HepG2 (cell line): Measurements from ENCODE around the gene PDIA2. TPM values are rescaled to one million over a fixed set of nuclear protein-coding genes. Genes with fewer than 3 reads are reported as not detected.

Experiments
- ATF6 ChIP-seq: sonication (generic); formaldehyde crosslinking; conservative IDR thresholded peaks from 2 replicates; pipeline ENCODE4 v1.4.0; 2020; ENCODE audit warnings: missing genetic modification reagents
- ATM ChIP-seq: fragments of 450-650 bp; IDR thresholded peaks from 2 replicates; pipeline ENCODE4 v1.7.1; 2017; ENCODE audit warnings: mild to moderate bottlenecking, borderline replicate concordance
- E2F1 ChIP-seq: sonication (generic); formaldehyde crosslinking; IDR thresholded peaks from 2 replicates; pipeline ENCODE4 v1.5.0; 2020; ENCODE audit warnings: missing genetic modification reagents
- HNF4G ChIP-seq, 2 experiments: sonication (generic) in 1 of 2; formaldehyde crosslinking in 1 of 2; IDR thresholded peaks; 2 replicates each; pipeline versions ENCODE4 v1.4.0 to v1.6.1; 2011 to 2020; ENCODE audit warnings: borderline replicate concordance in 2 of 2, low read depth in 2 of 2, mild to moderate bottlenecking in 2 of 2, low read length in 1 of 2, missing genetic modification reagents in 1 of 2, moderate library complexity in 1 of 2
- PHF20 ChIP-seq: sonication (generic); formaldehyde crosslinking; IDR thresholded peaks from 2 replicates; pipeline ENCODE4 v1.5.0; 2020; ENCODE audit warnings: mild to moderate bottlenecking, missing genetic modification reagents
- SETDB1 ChIP-seq: sonication (generic); formaldehyde crosslinking; IDR thresholded peaks from 2 replicates; pipeline ENCODE4 v1.5.1; 2020; ENCODE audit warnings: missing genetic modification reagents, mild to moderate bottlenecking, borderline replicate concordance
- TCF7 ChIP-seq: sonication (generic); IDR thresholded peaks from 2 replicates; pipeline ENCODE4 v1.6.1; 2016; ENCODE audit warnings: antibody characterized with exemption, low read depth
- TRIM22 ChIP-seq: fragments of 450-650 bp; IDR thresholded peaks from 2 replicates; pipeline ENCODE4 v1.6.1; 2017
- XRCC5 ChIP-seq: fragments of 200-400 bp; formaldehyde crosslinking; optimal IDR thresholded peaks from 2 replicates; pipeline ENCODE3; 2017; ENCODE audit warnings: mild to moderate bottlenecking, low read length
- ZBED4 ChIP-seq: sonication (generic); formaldehyde crosslinking; IDR thresholded peaks from 2 replicates; pipeline ENCODE4 v1.4.0; 2020; ENCODE audit warnings: missing genetic modification reagents, borderline replicate concordance
- ZBTB4 ChIP-seq: sonication (generic); formaldehyde crosslinking; IDR thresholded peaks from 2 replicates; pipeline ENCODE4 v1.4.0; 2020; ENCODE audit warnings: missing genetic modification reagents, mild to moderate bottlenecking, borderline replicate concordance
- ZFP82 ChIP-seq: sonication (generic); formaldehyde crosslinking; IDR thresholded peaks from 2 replicates; pipeline ENCODE4 v1.5.1; 2020; ENCODE audit warnings: mild to moderate bottlenecking, missing genetic modification reagents, borderline replicate concordance
- ZNF17 ChIP-seq: sonication (generic); formaldehyde crosslinking; IDR thresholded peaks from 2 replicates; pipeline ENCODE4 v1.5.0; 2020; ENCODE audit warnings: mild to moderate bottlenecking, missing genetic modification reagents
- ZNF234 ChIP-seq: sonication (generic); formaldehyde crosslinking; conservative IDR thresholded peaks from 2 replicates; pipeline ENCODE4 v1.5.1; 2020; ENCODE audit warnings: mild to moderate bottlenecking, missing genetic modification reagents
- ZNF546 ChIP-seq: sonication (generic); formaldehyde crosslinking; conservative IDR thresholded peaks from 2 replicates; pipeline ENCODE4 v1.8.1; 2023; ENCODE audit warnings: mild to moderate bottlenecking, missing genetic modification reagents
- ZNF652 ChIP-seq: IDR thresholded peaks from 2 replicates; pipeline ENCODE4 v1.6.1; 2016; ENCODE audit warnings: low read depth, borderline replicate concordance
- polyA plus RNA-seq, 8 experiments: library from polyadenylated mRNA; depleted of rRNA in 3 of 8; stranded (reverse) in 7 of 8; unstranded in 1 of 8; fragments of >200 nt; fragmentation: Illumina TruSeq in 4 of 8; extraction: Trizol in 4 of 8; gene quantifications; 2 replicates each; pipeline versions ENCODE4 v1.2.1 to v1.2.3, GENCODE V29; 2011 to 2016; ENCODE audit warnings: low read depth in 4 of 8, missing spikeins in 1 of 8, mixed read lengths in 1 of 8; ENCODE audit not compliant: insufficient read depth in 1 of 8
- total RNA-seq, 5 experiments: library from RNA; depleted of rRNA; stranded (reverse); fragments of >200 nt; fragmentation: Illumina TruSeq; extraction: Trizol; gene quantifications; 2 replicates each; pipeline ENCODE4 v1.2.3, GENCODE V29; 2016; ENCODE audit warnings: low read depth in 1 of 5

PDIA2 gene
- total and polyA plus RNA-seq, 2 of the 13 experiments (the other 11 are each of a cell fraction or from before 2014, with no cell fraction given), result 0.35 to 1.9 TPM

- no peak for TF ChIP-seq TCF7
- no peak for TF ChIP-seq ZFP82
- TF ChIP-seq ZNF17 (CRISPR knock-in tag), result no peak
- TF ChIP-seq SETDB1 (CRISPR knock-in tag), result no peak
- no peak for TF ChIP-seq ZNF652 (CRISPR knock-in tag)
- no peak; the same call in 1 of the 2 replicates for TF ChIP-seq ZNF234 (CRISPR knock-in tag)
- no peak for TF ChIP-seq ATF6 (CRISPR knock-in tag)
- peak; percentile 58; the same call in 1 of the 2 replicates for TF ChIP-seq ZNF546 (CRISPR knock-in tag)
- TF ChIP-seq PHF20 (CRISPR knock-in tag), result peak; percentile 64; the same call in 1 of the 2 replicates
- no peak for TF ChIP-seq XRCC5
- no peak; the same call in 1 of the 2 replicates for TF ChIP-seq ZBED4 (CRISPR knock-in tag)
- no peak for TF ChIP-seq E2F1 (CRISPR knock-in tag)
- TF ChIP-seq ZBTB4 (CRISPR knock-in tag), result no peak
- TF ChIP-seq TRIM22, result no peak
- TF ChIP-seq ATM, result no peak
- no peak for TF ChIP-seq HNF4G (IDR thresholded peaks at IDR 0.05; ENCODE audit: borderline replicate concordance, low read depth, low read length)
- 0 out of 2 replicates have a peak, but pooled peaks have one; percentile 24 for TF ChIP-seq HNF4G (CRISPR knock-in tag; IDR thresholded peaks at IDR 0.05; ENCODE audit: borderline replicate concordance, low read depth)
These were observed 48.3 kb upstream of the PDIA2 start, which contains the start of gene FAM234A (continued) for GRCh38 chr16:234468-235305.
